C4-2B (cell line): Measurements from ENCODE around the gene STK17B.

Experiments
- H3K27ac ChIP-seq: fragments of 450-650 bp; 2 replicates; pipeline ENCODE4 v1.5.1; 2017
- CTCF ChIP-seq: fragments of 450-650 bp; conservative IDR thresholded peaks from 2 replicates; pipeline ENCODE4 v1.5.1; 2017; ENCODE audit warnings: mild to moderate bottlenecking
- ZFX ChIP-seq: fragments of 450-650 bp; IDR thresholded peaks from 2 replicates; pipeline ENCODE4 v1.6.1; 2017

Gene STK17B

GRCh38 chr2:196143730-196144131 is 27.6 kb downstream of the STK17B start:
- no peak overlapping the region for H3K27ac ChIP-seq

GRCh38 chr2:196142825-196143224 is 28.6 kb downstream of the STK17B start:
- TF ChIP-seq CTCF = no peak
- TF ChIP-seq ZFX = no peak
- H3K27ac ChIP-seq = no peak overlapping the region

More at GRCh38 chr2:196143730-196144131, 27.6 kb downstream of the STK17B start:
- TF ChIP-seq ZFX = no peak
- no peak for TF ChIP-seq CTCF

- H3K27ac ChIP-seq = no peak overlapping the region
- TF ChIP-seq ZFX (no peak), CTCF (no peak)
These were observed 31.2 kb downstream of the STK17B start for GRCh38 chr2:196140213-196140612.

GRCh38 chr2:196137271-196137670 is 34.1 kb downstream of the STK17B start:
- H3K27ac ChIP-seq = no peak overlapping the region
- TF ChIP-seq CTCF (no peak), ZFX (no peak)

- TF ChIP-seq CTCF = no peak
- no peak for TF ChIP-seq ZFX
- no peak overlapping the region for H3K27ac ChIP-seq
These were observed 35.2 kb downstream of the STK17B start for GRCh38 chr2:196136151-196136550.

GRCh38 chr2:196131949-196132925 is 39.1 kb downstream of the STK17B start:
- no peak overlapping the region for H3K27ac ChIP-seq
- TF ChIP-seq CTCF (no peak), ZFX (no peak)

- H3K27ac ChIP-seq = no peak overlapping the region
- TF ChIP-seq CTCF (peak; percentile 64), ZFX (no peak)
These were observed 39.9 kb downstream of the STK17B start for GRCh38 chr2:196131384-196131937.
